ENCODE results near the gene ZNF672. TPM values are rescaled to one million over a fixed set of nuclear protein-coding genes. Genes with fewer than 3 reads are reported as not detected.

The ZNF672 gene
- total RNA-seq, 2 donors from 2014 or later, result 33.8 to 34.2 TPM

DNA sequence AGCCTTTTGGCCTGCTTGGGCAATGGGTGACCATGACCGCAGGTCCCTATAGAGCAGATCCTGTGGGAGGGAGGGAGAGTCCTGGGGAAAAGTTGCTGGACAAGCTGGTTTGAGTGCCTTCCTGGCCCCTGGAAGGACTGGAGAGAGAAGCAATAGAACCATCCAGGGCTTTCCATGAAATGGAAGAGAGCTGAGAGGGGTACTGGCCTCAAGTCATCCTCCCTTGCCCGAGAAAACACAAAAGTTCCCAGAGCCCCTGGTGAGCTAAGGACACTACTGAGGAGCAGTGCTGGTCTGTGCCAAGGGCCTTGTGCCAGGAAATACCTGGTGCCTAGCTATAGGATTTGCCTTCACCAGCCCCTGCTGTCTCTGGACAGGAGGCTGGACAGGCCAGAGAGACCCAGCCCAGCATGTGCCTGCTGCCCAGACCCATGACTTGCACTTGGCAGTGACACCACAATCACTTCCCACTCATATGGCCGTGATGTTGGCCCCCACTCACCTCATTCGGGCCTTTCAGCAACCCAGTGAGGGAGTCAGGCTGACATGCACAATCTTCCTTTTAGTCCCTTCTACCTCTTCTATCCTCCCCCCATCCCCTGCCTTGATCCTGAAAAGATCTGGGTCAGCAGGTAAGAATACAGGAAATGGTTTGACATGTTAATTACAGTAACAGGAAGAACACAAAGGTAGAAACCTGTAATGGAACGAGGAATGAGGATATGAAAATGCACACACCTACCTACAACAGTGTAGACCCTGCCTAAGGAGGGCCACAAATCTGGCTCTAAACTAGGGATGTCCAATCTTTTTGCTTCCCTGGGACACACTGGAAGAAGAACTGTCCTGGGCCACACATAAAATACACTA lies 19.3 kb upstream of the ZNF672 start:
- no peak for DNase-seq (ENCODE audit: low spot score)
- Histone ChIP-seq H3K27ac (no peak overlapping the region), H3K27me3 (replicated peaks; ENCODE audit: insufficient read depth) (no peaks in the 10 kb centered on the region), H3K4me1 (ENCODE audit: control insufficient read depth in 1 of 2, low read depth in 2 of 2) (peaks cover 35 to 55% of the 10 kb centered on the region in 2 donors), H3K4me3 (no peak overlapping the region), H3K9me3 (no peaks in the 10 kb centered on the region), H3K36me3 (peaks cover 28% of the 10 kb centered on the region)
- no peak for ATAC-seq (ENCODE audit: insufficient number of reproducible peaks, low FRiP score, low read depth)
- TF ChIP-seq, protein P1, sequence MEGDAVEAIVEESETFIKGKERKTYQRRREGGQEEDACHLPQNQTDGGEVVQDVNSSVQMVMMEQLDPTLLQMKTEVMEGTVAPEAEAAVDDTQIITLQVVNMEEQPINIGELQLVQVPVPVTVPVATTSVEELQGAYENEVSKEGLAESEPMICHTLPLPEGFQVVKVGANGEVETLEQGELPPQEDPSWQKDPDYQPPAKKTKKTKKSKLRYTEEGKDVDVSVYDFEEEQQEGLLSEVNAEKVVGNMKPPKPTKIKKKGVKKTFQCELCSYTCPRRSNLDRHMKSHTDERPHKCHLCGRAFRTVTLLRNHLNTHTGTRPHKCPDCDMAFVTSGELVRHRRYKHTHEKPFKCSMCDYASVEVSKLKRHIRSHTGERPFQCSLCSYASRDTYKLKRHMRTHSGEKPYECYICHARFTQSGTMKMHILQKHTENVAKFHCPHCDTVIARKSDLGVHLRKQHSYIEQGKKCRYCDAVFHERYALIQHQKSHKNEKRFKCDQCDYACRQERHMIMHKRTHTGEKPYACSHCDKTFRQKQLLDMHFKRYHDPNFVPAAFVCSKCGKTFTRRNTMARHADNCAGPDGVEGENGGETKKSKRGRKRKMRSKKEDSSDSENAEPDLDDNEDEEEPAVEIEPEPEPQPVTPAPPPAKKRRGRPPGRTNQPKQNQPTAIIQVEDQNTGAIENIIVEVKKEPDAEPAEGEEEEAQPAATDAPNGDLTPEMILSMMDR (IDR thresholded peaks at IDR 0.05), result no peak

DNA sequence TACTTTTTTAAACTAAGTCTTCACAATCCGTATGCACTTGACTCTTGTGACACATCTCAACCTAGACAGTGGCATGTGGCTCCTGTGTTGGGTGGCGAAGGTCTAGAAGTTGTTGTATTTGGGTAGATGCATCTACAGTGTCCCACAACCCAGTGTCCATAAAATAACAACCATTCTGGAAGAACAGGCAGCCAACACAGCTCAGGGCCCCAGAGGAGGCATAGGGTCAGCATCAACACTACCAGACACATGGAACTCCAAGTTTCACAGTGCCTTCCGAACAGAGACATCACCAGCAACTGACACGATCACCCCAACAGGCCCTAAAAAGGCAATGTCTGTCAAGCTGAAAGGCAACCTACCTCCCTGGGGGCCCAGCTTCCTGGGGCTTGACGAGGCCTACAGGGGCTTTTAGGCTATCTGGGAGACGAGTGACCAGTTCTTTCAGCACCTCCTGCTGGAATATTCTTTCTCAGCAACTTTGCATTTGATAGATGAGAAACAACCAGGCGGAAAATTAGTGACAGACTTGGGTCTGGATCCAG lies 17.9 kb upstream of the ZNF672 start:
- H3K36me3 ChIP-seq, result peaks cover 15% of the 10 kb centered on the region
- ATAC-seq (ENCODE audit: insufficient number of reproducible peaks, low FRiP score, low read depth), result no peak

DNA sequence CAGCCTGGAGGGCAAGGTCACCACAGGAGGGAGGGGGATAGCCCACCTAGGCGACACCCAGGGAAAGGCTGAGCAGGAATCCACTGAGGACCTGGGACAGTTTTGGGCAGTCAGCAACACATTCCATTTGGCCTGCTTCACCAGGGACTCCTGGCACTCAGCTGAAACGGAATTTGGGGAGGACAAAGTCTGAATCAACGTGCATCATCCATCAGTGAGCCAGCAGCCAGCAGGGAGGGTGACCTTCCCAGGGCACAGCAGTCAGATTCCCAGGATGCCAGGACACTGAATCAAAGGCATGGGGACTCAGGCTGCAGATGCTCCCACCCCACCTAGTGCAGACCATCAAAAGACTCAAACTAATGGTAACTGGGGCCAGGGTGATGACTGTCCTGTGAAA lies 16.9 kb upstream of the ZNF672 start:
- H3K4me1 ChIP-seq (ENCODE audit: control insufficient read depth in 1 of 2, low read depth in 2 of 2), result peaks cover 49 to 72% of the 10 kb centered on the region in 2 donors
- H3K36me3 ChIP-seq, result peaks cover 6% of the 10 kb centered on the region
- TF ChIP-seq, protein P1 (IDR thresholded peaks at IDR 0.05), result no peak
- no peaks in the 10 kb centered on the region for H3K9me3 ChIP-seq
- ATAC-seq (ENCODE audit: insufficient number of reproducible peaks, low FRiP score, low read depth) (no peak), DNase-seq (ENCODE audit: low spot score) (no peak)
- H3K27ac ChIP-seq, result peak overlapping the region in 1 of 2 donors; percentile 53
- H3K4me3 ChIP-seq, result no peak overlapping the region
- no peaks in the 10 kb centered on the region for H3K27me3 ChIP-seq (replicated peaks; ENCODE audit: insufficient read depth)

More for the DNA sequence above, 17.9 kb upstream of the ZNF672 start:
- Histone ChIP-seq H3K27me3 (replicated peaks; ENCODE audit: insufficient read depth) (no peaks in the 10 kb centered on the region), H3K9me3 (no peaks in the 10 kb centered on the region), H3K27ac (peak overlapping the region in 1 of 2 donors; percentile 53), H3K4me1 (ENCODE audit: control insufficient read depth in 1 of 2, low read depth in 2 of 2) (peaks cover 49 to 69% of the 10 kb centered on the region in 2 donors), H3K4me3 (no peak overlapping the region)
- DNase-seq (ENCODE audit: low spot score), result no peak
- TF ChIP-seq, protein P1 (IDR thresholded peaks at IDR 0.05), result no peak

DNA sequence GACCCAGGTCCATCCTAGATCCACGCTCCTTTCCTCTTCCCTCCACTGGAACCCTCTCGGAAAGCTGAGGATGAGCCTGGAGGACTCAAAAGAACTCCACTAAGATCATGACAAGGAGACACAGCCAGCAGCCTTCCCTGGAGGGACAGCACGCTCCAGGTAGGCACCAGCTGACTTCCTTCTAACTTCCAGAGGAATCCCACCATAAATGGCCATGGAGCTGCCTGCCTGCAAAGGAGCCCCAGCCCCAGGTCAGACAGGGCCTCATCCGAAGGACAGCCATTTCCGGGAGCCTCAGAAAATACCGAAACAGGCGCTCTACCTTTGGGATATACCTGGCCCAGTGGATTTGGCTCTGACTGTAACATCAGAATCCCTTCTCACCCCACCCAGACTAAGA lies 16.4 kb upstream of the ZNF672 start:
- ATAC-seq (ENCODE audit: insufficient number of reproducible peaks, low FRiP score, low read depth) (no peak), DNase-seq (ENCODE audit: low spot score) (no peak)
- no peaks in the 10 kb centered on the region for H3K9me3 ChIP-seq
- peak overlapping the region in 1 of 2 donors; percentile 53 for H3K27ac ChIP-seq
- no peaks in the 10 kb centered on the region for H3K27me3 ChIP-seq (replicated peaks; ENCODE audit: insufficient read depth)
- no peak overlapping the region for H3K4me3 ChIP-seq
- peaks cover 2% of the 10 kb centered on the region for H3K36me3 ChIP-seq
- TF ChIP-seq, protein P1 (IDR thresholded peaks at IDR 0.05), result no peak
- H3K4me1 ChIP-seq (ENCODE audit: control insufficient read depth in 1 of 2, low read depth in 2 of 2), result peaks cover 50 to 72% of the 10 kb centered on the region in 2 donors

Data from thoracic aorta (tissue), 2 donors.